ENCODE data around the gene ETS1. TPM values are rescaled to one million over a fixed set of nuclear protein-coding genes. Genes with fewer than 3 reads are reported as not detected.
"Not testable (repeated sequence)": the region's sequence is repeated elsewhere in the genome, so short reads cannot be mapped to it uniquely, and the experiment has no call there.

The ETS1 gene
- total and polyA plus RNA-seq, 2 experiments from 2014 or later: 25.6 to 52.6 TPM

DNA sequence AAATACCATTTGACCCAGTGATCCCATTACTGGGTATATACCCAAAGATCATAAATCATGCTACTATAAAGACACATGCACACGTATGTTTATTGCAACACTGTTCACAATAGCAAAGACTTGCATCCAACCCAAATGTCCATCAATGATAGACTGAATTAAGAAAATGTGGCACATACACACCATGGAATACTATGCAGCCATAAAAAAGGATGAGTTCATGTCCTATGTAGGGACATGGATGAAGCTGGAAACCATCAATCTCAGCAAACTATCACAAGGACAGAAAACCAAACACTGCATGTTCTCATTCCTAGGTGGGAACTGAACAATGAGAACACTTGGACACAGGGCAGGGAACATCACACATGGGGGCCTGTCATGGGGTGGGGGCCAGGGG lies 141.4 kb downstream of the ETS1 start:
- H3F3A ChIP-seq (replicated peaks; ENCODE audit: low read depth); H3K27ac ChIP-seq (ENCODE audit: low read depth); H3K4me3 ChIP-seq; DNase-seq (ENCODE audit: low spot score); H3K4me1 Mint-ChIP-seq; H3K36me3 ChIP-seq (ENCODE audit: insufficient read depth); ATAC-seq; H3K27me3 ChIP-seq (ENCODE audit: insufficient read depth); H3K9me2 ChIP-seq (ENCODE audit: insufficient read depth); H3K27me3 Mint-ChIP-seq (ENCODE audit: insufficient read depth, low read depth, poor library complexity); H3K9me3 Mint-ChIP-seq; H3K4me3 Mint-ChIP-seq; H3K4me2 ChIP-seq; H3K4me1 ChIP-seq (ENCODE audit: insufficient read depth); H3K36me3 Mint-ChIP-seq (ENCODE audit: low read depth); H2AFZ ChIP-seq; H3K79me2 ChIP-seq (replicated peaks; ENCODE audit: insufficient read depth); H3K27ac Mint-ChIP-seq; H4K20me1 ChIP-seq (replicated peaks; ENCODE audit: insufficient read depth): not testable (repeated sequence)

DNA sequence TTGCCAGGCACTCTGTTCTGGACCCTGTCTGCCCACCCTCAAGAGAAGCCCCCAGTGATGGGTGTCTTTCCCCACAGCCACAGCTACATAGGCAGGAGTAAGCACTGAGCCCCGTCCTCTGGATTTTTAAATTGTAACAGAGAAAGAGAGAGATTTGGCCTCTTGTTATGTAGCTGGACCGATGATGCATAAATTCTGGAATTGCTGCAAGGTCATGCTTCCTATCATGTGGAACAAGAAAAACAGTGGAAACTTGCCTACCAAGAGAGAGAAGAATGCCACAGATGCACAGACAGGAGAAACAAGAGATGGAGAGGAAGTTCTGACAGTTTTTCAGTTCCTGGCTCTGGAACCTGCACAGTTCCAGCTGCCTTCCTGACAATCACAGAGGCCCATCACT lies 150.2 kb downstream of the ETS1 start:
- H3K27ac ChIP-seq (ENCODE audit: low read depth): no peak overlapping the region
- no peaks in the 10 kb centered on the region for H4K20me1 ChIP-seq (replicated peaks; ENCODE audit: insufficient read depth)
- H3K36me3 ChIP-seq (ENCODE audit: insufficient read depth): no peaks in the 10 kb centered on the region
- H3K4me2 ChIP-seq: no peak overlapping the region
- Mint-ChIP-seq H3K9me3 (no peaks in the 10 kb centered on the region), H3K27ac (no peak overlapping the region), H3K4me3 (no peak overlapping the region), H3K36me3 (ENCODE audit: low read depth) (no peaks in the 10 kb centered on the region), H3K4me1 (no peaks in the 10 kb centered on the region), H3K27me3 (ENCODE audit: insufficient read depth, low read depth, poor library complexity) (peaks cover 2% of the 10 kb centered on the region)
- ATAC-seq (no peak), DNase-seq (ENCODE audit: low spot score) (no peak)
- no peaks in the 10 kb centered on the region for H3F3A ChIP-seq (replicated peaks; ENCODE audit: low read depth)
- no peaks in the 10 kb centered on the region for H3K79me2 ChIP-seq (replicated peaks; ENCODE audit: insufficient read depth)
- 0 out of 2 replicates have a peak, but pooled peaks cover 4% of the 10 kb centered on the region for H3K9me2 ChIP-seq (ENCODE audit: insufficient read depth)
- H3K27me3 ChIP-seq (ENCODE audit: insufficient read depth): no peaks in the 10 kb centered on the region
- H3K4me3 ChIP-seq: no peak overlapping the region
- no peak overlapping the region for H2AFZ ChIP-seq
- no peaks in the 10 kb centered on the region for H3K4me1 ChIP-seq (ENCODE audit: insufficient read depth)
- TF ChIP-seq, protein P1, sequence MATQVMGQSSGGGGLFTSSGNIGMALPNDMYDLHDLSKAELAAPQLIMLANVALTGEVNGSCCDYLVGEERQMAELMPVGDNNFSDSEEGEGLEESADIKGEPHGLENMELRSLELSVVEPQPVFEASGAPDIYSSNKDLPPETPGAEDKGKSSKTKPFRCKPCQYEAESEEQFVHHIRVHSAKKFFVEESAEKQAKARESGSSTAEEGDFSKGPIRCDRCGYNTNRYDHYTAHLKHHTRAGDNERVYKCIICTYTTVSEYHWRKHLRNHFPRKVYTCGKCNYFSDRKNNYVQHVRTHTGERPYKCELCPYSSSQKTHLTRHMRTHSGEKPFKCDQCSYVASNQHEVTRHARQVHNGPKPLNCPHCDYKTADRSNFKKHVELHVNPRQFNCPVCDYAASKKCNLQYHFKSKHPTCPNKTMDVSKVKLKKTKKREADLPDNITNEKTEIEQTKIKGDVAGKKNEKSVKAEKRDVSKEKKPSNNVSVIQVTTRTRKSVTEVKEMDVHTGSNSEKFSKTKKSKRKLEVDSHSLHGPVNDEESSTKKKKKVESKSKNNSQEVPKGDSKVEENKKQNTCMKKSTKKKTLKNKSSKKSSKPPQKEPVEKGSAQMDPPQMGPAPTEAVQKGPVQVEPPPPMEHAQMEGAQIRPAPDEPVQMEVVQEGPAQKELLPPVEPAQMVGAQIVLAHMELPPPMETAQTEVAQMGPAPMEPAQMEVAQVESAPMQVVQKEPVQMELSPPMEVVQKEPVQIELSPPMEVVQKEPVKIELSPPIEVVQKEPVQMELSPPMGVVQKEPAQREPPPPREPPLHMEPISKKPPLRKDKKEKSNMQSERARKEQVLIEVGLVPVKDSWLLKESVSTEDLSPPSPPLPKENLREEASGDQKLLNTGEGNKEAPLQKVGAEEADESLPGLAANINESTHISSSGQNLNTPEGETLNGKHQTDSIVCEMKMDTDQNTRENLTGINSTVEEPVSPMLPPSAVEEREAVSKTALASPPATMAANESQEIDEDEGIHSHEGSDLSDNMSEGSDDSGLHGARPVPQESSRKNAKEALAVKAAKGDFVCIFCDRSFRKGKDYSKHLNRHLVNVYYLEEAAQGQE (IDR thresholded peaks at IDR 0.05; ENCODE audit: unreplicated experiment): no peak
- TF ChIP-seq ZNF331 (CRISPR knock-in tag; IDR thresholded peaks at IDR 0.05; ENCODE audit: low read depth) (no peak), EZH2phosphoT487 (IDR thresholded peaks at IDR 0.05; ENCODE audit: unreplicated experiment) (no peak), ZNF114 (CRISPR knock-in tag; IDR thresholded peaks at IDR 0.05) (no peak), POLR2AphosphoS5 (IDR thresholded peaks at IDR 0.05; ENCODE audit: low read depth) (no peak), JUNB (IDR thresholded peaks at IDR 0.05; ENCODE audit: unreplicated experiment) (no peak), CREB1 (CRISPR knock-in tag; IDR thresholded peaks at IDR 0.05; ENCODE audit: low read depth) (no peak), NANOG (IDR thresholded peaks at IDR 0.05; ENCODE audit: borderline replicate concordance) (no peak)
- TF ChIP-seq, protein P2, sequence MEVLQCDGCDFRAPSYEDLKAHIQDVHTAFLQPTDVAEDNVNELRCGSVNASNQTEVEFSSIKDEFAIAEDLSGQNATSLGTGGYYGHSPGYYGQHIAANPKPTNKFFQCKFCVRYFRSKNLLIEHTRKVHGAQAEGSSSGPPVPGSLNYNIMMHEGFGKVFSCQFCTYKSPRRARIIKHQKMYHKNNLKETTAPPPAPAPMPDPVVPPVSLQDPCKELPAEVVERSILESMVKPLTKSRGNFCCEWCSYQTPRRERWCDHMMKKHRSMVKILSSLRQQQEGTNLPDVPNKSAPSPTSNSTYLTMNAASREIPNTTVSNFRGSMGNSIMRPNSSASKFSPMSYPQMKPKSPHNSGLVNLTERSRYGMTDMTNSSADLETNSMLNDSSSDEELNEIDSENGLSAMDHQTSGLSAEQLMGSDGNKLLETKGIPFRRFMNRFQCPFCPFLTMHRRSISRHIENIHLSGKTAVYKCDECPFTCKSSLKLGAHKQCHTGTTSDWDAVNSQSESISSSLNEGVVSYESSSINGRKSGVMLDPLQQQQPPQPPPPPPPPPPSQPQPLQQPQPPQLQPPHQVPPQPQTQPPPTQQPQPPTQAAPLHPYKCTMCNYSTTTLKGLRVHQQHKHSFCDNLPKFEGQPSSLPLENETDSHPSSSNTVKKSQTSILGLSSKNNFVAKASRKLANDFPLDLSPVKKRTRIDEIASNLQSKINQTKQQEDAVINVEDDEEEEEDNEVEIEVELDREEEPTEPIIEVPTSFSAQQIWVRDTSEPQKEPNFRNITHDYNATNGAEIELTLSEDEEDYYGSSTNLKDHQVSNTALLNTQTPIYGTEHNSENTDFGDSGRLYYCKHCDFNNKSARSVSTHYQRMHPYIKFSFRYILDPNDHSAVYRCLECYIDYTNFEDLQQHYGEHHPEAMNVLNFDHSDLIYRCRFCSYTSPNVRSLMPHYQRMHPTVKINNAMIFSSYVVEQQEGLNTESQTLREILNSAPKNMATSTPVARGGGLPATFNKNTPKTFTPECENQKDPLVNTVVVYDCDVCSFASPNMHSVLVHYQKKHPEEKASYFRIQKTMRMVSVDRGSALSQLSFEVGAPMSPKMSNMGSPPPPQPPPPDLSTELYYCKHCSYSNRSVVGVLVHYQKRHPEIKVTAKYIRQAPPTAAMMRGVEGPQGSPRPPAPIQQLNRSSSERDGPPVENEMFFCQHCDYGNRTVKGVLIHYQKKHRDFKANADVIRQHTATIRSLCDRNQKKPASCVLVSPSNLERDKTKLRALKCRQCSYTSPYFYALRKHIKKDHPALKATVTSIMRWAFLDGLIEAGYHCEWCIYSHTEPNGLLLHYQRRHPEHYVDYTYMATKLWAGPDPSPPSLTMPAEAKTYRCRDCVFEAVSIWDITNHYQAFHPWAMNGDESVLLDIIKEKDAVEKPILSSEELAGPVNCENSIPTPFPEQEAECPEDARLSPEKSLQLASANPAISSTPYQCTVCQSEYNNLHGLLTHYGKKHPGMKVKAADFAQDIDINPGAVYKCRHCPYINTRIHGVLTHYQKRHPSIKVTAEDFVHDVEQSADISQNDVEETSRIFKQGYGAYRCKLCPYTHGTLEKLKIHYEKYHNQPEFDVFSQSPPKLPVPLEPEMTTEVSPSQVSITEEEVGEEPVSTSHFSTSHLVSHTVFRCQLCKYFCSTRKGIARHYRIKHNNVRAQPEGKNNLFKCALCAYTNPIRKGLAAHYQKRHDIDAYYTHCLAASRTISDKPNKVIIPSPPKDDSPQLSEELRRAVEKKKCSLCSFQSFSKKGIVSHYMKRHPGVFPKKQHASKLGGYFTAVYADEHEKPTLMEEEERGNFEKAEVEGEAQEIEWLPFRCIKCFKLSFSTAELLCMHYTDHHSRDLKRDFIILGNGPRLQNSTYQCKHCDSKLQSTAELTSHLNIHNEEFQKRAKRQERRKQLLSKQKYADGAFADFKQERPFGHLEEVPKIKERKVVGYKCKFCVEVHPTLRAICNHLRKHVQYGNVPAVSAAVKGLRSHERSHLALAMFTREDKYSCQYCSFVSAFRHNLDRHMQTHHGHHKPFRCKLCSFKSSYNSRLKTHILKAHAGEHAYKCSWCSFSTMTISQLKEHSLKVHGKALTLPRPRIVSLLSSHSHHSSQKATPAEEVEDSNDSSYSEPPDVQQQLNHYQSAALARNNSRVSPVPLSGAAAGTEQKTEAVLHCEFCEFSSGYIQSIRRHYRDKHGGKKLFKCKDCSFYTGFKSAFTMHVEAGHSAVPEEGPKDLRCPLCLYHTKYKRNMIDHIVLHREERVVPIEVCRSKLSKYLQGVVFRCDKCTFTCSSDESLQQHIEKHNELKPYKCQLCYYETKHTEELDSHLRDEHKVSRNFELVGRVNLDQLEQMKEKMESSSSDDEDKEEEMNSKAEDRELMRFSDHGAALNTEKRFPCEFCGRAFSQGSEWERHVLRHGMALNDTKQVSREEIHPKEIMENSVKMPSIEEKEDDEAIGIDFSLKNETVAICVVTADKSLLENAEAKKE (CRISPR knock-in tag; IDR thresholded peaks at IDR 0.05): no peak
- TF ChIP-seq, protein P3, sequence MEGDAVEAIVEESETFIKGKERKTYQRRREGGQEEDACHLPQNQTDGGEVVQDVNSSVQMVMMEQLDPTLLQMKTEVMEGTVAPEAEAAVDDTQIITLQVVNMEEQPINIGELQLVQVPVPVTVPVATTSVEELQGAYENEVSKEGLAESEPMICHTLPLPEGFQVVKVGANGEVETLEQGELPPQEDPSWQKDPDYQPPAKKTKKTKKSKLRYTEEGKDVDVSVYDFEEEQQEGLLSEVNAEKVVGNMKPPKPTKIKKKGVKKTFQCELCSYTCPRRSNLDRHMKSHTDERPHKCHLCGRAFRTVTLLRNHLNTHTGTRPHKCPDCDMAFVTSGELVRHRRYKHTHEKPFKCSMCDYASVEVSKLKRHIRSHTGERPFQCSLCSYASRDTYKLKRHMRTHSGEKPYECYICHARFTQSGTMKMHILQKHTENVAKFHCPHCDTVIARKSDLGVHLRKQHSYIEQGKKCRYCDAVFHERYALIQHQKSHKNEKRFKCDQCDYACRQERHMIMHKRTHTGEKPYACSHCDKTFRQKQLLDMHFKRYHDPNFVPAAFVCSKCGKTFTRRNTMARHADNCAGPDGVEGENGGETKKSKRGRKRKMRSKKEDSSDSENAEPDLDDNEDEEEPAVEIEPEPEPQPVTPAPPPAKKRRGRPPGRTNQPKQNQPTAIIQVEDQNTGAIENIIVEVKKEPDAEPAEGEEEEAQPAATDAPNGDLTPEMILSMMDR (conservative IDR thresholded peaks at IDR 0.05; ENCODE audit: low read depth in 2 of 2): no peak
- TF ChIP-seq, protein P4, sequence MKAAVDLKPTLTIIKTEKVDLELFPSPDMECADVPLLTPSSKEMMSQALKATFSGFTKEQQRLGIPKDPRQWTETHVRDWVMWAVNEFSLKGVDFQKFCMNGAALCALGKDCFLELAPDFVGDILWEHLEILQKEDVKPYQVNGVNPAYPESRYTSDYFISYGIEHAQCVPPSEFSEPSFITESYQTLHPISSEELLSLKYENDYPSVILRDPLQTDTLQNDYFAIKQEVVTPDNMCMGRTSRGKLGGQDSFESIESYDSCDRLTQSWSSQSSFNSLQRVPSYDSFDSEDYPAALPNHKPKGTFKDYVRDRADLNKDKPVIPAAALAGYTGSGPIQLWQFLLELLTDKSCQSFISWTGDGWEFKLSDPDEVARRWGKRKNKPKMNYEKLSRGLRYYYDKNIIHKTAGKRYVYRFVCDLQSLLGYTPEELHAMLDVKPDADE (IDR thresholded peaks at IDR 0.05): no peak
